HG03457 (cell line): ENCODE data around the gene FLT1.

Experiments used
- ATAC-seq: cut with Tn5 transposase; IDR thresholded peaks from one replicate; pipeline ENCODE4 v1.9.1; 2021; ENCODE audit warnings: moderate number of reproducible peaks; ENCODE audit not compliant: unreplicated experiment

Gene FLT1

DNA sequence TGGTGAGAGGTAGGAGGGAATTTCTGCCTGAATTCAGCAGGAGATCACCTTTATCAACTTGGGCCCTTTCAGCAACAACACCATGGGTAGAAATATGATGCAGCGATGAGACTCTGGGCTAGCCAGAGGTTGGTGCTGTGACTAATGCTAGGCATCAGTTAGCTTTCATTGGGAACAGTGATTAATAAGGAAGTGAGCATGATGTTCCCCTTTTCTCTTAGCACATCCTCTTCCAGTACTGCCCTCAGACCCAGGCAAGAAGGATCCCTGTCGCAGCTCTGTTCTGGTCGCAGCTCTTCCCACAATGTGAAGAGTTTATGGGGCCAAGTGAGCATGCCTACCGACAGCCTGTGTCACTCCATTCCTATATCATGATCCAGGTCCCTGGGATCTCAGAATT lies 100.5 kb downstream of the FLT1 start:
- no peak for ATAC-seq

DNA sequence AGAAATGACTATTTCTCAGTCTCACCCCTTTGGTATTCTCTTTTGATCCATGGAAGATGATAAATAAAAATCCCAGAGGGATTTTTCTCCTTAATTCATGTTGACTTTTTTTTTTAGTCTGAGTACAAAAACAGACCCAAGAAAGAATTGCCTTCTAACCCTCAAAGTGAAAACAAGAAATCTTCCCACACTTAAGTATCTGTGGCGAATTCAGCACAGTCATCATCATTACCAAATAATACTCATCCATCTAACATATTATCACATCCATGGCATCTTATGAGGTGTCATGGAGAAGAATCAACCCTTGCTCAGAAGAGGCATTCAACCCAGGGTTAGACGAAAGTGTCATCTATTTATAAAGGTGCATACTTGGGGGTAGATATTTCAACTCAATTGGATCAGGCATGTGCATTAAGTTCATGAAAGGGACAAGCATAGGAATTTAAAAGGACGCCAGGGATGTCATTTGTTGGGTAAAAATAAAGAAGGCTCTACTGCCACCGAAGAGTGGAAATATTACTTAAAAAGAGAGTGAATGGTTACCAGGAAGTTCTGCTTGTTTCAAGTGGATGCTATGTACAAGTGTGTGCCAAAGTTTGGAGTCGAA lies 101.9 kb downstream of the FLT1 start:
- no peak for ATAC-seq

DNA sequence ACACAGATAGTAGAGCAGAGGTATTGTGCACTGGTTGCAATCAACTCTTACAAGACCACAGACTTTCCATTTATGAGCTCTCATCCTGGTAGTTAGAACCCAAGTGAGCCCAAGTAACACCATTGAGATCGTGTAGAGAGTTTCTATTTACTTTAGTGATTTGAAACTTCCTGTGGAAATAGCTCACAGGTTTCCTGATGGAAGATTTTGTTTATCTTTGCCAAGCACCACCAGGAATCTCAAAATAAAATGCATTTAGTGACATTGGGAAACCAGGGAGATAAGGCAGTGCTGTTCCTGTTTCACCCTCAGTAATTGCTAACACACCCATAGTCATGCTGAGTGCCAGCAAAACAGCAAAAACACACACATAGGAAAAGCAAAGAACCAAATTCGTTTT lies 102.5 kb downstream of the FLT1 start:
- ATAC-seq, result no peak

DNA sequence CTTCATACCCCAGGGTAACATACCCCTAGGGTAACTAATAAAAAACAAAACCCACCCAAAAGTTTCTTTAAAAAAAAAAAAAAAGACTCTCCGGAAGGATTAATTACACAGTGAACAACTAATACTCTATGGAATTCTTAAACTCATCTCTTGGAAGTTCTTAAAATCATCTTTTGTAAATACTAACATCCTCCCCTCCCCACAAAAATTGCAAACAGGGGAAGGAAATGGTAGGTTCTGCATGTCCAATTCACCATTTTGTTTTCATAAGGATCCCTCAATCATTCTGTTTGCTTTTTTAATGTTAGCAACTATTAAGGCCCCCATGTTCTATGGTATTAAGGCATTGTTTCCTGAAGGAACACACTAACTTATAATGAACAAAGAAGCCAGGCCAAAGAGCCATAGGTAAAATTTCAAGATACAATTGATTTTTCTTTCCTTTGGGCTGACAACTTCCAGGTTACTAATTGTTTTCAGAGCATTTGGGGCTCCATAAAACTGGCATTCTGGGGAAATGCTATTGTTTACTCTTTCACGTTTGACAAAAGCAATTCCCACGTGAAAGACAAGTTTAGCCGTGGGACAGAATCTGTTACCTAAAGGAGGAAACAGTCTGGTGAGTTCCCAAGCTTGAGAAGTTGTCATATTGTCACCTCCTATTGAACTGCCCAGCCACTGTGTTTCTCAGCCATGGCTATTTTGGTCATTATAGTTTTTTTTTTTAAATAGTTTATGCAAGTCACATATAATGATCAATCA lies 107.0 kb downstream of the FLT1 start:
- no peak for ATAC-seq

DNA sequence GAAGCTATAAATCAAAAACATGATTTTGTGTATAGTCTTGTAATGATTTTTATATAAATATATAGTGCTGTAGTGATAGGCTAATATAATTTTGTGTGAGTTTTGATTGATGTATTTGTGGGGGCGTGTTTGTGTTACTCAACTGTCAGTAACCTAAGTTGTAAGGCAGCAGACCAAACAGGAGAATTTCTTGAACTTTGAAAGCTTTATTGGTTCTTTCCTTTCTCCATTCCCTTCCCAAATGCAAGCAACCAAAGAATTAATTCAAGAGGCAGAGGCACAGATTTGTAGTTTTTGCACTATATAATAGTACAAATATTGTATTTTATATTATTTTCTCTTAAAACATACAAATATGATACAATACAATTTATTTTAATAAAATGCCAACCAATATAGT lies 109.6 kb downstream of the FLT1 start:
- ATAC-seq, result no peak

DNA sequence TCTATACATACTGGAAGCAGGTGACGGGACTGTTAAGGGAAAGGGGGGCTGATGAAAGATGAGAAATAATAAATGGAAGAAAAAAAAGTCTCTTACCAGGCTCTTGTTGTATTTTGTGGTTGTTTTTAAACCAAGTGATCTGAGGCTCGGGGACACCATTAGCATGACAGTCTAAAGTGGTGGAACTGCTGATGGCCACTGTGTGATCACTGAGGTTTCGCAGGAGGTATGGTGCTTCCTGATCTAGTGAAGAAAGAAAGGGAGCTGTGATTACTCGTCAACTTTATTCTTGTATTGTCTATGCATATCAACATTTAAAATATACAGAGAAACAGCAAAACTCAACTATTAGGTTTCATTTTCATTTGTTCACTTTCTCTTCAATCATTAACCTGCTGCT lies 110.1 kb downstream of the FLT1 start:
- ATAC-seq, result no peak

DNA sequence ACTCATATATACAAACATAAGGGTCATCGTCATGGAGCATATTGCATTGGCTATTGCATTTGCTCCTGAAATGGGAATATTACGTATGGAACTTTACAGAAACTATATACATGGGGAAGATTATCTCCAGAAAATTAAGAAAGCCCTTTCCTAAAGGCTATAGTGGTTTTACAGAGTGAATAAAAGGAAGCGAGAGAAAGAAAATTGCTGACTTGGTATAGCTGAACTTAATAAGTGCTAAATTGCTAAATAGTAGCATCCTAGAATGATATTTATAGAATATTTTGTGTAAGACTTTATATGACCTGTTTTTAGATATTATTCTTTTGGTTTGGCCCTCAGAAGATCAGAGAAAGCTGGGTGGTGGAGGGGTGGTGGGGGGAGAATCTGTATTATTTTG lies 114.6 kb downstream of the FLT1 start:
- no peak for ATAC-seq

DNA sequence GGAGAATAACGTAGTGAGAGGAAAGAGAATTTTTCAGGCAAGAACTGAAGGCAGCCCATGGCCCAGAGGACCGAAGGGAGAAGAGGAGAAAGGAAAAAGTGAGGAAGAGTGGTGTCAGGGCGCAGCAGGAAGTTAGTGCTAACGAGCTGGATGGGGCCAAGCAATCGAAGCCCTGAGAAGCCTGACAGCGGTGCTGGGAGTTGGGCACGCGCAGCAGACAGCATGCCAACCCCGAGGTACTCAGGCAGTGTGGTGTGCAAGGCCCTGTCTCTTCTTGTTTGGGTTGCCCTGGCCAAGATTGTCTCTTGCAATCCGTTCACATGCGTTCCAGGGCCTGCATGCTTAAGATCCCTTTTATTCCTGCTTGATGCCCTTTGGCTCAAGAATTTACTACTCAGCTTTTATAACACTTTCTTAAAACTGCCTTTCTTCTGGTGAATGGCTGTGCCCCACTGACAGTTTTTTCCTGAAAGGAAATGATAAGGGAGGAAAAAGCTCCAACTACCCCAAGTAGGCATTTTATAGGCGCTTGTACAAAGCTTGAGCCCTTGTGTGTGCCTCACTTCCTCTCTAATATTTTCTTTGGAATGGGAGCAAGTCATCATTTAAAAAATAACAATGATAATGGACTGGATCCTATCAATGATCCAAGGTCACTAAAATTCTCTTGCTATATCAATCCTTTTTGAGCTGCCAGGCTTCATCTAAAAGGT lies 115.4 kb downstream of the FLT1 start:
- no peak for ATAC-seq

DNA sequence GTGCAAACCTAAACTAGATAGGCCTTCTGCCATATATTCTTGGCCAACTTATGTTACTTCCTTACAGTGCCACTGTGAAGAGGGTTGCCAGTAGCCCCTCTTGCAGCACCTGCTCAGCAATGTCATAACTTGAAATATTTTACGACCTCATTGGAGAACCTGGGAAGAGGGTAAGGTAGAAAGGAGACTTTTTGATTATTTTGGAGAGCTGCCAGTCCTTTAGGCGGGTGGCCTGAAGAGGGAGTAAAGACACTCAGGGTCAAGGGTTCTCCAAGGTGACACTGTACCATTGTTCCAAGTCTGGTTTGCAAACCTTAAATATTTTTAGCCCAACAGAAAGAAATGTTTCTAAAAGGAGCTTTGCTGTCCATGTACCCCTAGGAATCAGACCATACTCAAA lies 118.3 kb downstream of the FLT1 start:
- ATAC-seq, result no peak

DNA sequence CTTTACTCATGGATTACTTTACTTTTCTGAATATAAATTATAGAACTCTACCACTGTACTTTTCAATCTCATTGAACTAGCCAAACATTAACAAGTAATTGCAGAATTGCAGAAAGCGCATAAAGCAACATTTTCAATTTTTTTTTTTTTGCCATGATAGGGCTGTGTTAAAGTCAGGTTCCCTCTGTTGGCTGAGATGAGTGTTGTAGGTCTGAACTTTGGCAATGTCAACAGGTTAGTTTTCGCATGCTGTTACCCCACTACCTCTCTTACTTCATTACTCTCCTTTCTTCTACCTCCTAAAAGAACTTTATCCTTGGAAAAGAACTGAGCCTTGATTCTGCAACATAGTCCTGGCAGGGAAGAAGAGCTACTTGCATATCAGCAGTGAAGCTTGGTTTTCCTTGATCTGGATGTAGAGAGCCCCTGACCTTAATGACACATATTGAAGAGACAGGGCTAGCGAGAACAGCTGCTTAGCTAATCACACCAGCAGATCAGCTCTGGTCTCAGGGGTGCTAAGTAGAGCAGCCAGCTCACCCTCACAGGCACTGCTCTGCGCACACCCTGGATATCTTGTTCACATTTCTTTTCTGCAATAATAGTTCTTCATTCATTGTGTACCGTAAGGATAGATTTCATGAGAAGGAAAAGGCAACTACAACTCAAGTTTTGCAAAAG lies 119.5 kb downstream of the FLT1 start:
- ATAC-seq, result no peak

DNA sequence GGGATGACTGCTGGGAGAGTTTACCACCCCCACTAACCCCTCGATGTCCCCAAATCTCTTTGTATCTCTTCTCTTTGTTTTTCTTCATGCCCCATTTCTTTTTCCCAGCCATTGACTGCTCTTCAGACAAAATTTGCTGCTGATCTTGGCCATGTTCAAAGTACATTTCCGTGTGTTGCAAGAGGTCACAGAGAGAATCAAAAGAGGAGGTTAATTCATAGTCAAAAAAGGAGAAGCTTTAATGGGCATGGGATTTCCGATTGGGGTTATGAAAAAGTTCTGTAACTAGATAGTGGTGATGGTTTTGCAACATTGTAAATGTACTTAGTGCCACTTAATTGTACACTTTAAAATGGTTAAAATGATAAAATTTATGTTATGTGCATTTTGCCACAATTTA lies 121.1 kb downstream of the FLT1 start:
- no peak for ATAC-seq

DNA sequence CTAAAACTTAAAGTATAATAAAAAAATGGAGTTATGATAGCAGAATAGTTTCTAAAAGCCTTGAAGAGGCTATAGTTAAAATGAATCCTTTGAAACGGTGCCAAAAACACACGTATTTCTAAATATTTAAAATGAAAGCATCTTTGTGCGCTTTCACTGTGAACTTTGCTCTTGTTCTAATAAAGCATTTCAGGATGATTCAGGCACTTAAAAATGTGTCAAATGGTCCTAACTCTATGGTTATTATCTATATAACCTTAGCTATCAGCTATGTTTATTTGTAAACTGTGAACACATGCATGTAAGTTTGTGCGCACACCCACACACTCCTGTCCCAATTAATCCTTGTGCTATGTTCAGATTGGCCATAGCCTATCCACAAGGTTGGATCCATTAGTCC lies 124.5 kb downstream of the FLT1 start:
- ATAC-seq, result no peak

DNA sequence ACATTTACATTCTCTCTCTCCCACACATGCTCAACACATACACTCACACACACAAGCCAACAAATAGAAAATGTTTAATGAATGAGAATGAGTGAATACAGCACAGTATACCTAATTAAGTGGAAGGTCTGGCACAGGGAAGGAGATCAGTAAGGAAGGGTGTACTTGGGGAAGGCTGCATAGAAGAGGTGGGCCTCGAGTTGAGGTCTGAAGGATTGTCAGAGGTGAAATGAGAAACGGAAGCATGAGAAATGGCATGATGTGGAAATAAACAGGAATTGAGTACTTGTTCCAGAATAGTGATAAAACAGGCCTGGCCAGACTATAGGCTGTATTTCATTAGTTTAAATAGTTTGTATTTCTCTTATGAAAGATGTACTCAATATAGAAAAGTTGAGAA lies 136.2 kb downstream of the FLT1 start:
- ATAC-seq, result no peak

DNA sequence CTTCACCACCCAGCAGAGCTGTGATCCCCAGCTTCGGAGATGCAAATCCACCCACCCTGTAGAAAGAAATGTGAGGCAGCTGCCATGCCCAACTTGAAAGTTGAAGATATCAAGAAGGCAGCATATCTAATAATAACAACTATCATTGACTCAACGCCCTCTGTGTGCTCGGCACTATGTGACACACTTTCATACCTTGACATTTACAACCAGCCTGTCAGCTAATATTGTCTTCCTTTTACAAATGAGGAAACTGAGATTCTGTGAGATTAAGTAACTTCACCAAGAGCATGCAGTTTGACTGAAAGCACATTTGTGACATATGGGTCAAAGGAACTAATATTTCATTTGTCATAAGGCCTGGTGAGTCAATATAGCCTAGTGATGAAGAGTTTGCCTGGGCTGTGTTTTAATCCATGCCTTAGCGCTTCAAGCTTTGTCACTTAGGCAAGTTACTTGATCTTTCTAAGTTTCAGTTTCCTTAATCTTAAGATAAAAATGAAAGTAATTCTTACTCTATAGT lies 137.0 kb downstream of the FLT1 start:
- no peak for ATAC-seq

DNA sequence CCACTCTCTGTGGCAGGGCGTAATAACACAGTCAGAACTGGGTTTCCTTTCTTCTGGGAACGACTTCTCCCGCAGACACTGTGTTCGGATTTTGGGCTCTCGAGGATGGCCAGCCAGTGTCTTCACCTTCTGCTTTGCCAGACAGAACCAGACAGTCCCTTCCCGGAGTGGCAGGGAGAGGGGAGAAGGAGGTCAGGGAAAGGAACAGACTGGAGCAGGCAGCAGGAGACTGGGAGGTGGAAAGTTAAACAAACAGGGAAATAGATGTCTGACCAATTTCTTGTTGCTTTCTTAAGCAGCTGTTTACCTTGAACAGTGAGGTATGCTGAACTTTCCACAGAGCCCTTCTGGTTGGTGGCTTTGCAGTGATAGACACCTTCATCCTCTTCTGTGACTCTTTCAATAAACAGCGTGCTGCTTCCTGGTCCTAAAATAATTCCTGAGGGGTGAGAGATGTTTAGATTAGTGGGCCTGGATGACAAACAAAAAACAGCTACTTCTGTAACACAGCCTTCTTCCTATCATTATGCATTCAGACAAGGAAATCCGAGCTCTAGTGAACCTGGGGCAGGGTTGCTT lies 137.6 kb downstream of the FLT1 start:
- ATAC-seq, result no peak

DNA sequence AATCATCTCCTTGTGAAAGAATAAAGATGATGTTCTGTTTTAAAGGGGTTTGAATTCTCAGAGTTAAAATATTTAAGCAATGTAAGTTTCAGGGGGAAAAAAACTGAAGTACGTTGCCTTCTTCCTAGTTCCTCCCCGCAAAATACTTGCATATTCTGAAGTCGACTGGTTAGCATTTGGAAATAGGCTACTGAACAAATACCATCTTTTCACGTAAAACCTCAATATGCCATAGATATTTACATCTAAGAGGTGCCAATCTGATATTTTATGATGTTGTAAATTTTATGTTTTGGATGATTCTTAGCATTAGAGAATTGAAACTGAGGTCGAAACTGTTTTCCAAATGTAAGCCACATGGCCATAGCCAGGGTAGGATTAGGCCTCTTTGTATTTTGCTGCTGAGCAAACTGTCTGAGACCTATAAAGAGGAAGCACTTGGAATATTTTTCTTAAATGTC lies 138.3 kb downstream of the FLT1 start:
- ATAC-seq, result no peak

DNA sequence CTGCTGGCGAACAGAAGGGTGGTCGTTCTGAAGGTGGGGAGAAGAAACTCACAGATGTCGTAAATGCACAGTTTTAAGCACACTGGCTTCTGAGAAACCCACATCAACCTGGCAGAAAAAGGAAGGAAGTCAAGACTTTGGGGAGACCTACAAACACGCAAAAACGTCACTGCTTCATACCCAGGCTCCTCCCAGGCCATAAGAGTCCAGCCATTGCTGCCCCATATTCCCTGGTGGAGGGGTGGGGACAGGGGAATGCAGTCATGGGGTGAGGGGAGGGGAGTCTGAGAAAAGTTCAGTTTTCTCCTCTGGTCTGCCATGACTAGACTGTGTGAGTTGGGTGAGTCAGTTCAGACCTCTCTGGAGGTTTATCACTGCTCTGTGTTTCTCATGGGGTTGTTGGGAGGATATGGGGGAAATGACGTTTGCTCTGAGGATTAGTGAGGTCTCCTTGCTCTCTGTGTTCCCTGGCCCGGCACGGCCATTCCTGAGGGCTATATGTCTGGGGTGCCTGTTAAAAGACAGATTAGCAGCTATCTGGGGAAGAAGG lies 139.0 kb downstream of the FLT1 start:
- ATAC-seq, result no peak

DNA sequence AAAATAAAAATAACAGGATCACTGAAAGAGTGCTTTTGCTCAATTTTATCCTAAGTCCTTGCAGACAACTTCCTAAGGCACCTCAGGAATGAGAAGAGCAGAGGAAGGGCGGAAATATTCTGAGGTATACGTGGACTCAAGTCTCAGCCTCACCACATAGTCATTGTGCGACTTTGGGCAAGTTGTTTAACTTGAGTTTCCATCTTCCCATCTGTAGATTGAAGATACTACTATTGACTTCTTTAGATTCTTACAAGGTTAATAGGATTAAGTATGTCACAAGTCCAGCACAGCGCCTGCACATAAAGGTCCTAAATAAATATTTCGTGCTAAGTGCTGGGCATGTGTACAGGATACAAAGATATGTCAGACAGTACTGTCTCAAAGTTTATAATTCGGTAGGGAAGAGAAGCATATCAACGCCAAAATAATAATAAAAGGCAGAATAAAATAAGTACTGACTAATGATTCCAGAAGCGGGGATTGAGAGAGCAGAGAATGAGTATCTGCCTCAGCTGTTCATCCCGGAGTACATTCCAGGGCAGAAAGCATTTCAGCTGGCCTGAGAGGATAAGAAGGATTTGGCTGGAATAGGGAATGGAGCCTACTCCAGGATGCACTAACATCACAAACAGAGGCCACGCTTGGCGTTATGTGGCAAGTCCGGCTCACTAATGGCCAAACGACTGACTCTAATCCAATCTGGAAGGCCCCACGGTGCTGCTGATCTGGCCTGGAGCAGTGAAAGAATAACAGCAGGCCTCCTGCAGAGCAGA lies 139.7 kb downstream of the FLT1 start:
- ATAC-seq, result no peak

DNA sequence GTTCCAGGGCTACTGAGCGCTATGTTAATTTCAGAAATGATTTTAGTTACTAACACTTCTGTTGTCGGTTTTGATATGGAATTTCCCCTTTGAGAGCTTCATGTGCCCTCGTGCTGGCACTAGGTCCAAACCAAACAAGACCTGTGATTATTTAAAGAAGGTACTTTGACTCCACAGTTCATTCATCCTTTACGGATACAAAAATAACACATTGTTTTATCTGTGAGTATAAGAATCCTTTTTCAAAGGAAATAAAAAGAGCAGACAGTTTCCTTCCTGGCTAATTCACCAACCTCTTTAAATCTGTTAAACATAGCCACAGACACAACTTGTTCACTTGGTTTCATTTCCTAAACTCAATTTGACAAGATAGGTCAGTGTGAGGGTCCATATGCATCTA lies 141.2 kb downstream of the FLT1 start:
- no peak for ATAC-seq
